Adrenal gland (tissue), 5 donors: ENCODE measurements around the gene TSHZ2.

ENCODE experiments used
- POLR2A ChIP-seq, 2 donors: fragments of 450-650 bp; IDR thresholded peaks; one replicate each; pipeline ENCODE4 v1.6.1; 2017; ENCODE audit warnings: antibody characterized with exemption in 2 of 2, mild to moderate bottlenecking in 2 of 2, moderate library complexity in 1 of 2
- TF ChIP-seq, protein P1 (sequence below), 6 experiments: fragments of 450-650 bp in 4 of 6; fragments of 200-600 bp in 2 of 6; sonication (generic) in 1 of 6; IDR thresholded peaks; 1 replicate in 5 of 6; 2 replicates in 1 of 6; pipeline versions ENCODE4 v1.5.1 to v1.8.0; 2016 to 2021; ENCODE audit warnings: antibody characterized with exemption in 6 of 6, mild to moderate bottlenecking in 2 of 6, moderate library complexity in 1 of 6
- donor health status: DM: no; HTN: no; CAD: no.

DNA sequence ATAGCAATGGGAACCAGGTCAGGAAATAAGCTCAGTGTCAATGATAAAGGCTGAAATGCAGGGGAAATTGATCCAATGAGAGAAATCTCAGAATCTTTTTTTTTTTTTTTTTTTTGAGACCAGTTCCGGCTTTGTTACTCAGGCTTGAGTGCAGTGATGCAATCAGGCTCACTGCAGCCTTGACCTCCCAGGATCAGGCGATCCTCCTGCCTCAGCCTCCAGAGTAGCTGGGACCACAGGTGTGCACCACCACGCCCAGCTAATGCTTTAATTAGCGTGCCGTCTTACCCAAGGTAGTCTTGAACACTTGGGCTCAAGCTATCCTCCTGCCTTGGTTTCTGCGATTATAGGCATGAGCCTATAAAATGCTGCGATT, 325.0 kb downstream of the TSHZ2 start:
- TF ChIP-seq, protein P1, sequence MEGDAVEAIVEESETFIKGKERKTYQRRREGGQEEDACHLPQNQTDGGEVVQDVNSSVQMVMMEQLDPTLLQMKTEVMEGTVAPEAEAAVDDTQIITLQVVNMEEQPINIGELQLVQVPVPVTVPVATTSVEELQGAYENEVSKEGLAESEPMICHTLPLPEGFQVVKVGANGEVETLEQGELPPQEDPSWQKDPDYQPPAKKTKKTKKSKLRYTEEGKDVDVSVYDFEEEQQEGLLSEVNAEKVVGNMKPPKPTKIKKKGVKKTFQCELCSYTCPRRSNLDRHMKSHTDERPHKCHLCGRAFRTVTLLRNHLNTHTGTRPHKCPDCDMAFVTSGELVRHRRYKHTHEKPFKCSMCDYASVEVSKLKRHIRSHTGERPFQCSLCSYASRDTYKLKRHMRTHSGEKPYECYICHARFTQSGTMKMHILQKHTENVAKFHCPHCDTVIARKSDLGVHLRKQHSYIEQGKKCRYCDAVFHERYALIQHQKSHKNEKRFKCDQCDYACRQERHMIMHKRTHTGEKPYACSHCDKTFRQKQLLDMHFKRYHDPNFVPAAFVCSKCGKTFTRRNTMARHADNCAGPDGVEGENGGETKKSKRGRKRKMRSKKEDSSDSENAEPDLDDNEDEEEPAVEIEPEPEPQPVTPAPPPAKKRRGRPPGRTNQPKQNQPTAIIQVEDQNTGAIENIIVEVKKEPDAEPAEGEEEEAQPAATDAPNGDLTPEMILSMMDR (IDR thresholded peaks at IDR 0.05) = no peak
- no peak for TF ChIP-seq POLR2A (IDR thresholded peaks at IDR 0.05)
